A549 (cell line): Measurements from ENCODE around the gene MLPH.

Experiments used
- NPAS2 ChIP-seq: fragments of 250-450 bp; sonication (Bioruptor Pico); IDR thresholded peaks from 2 replicates; pipeline ENCODE4 v1.8.0; 2022; ENCODE audit warnings: mild to moderate bottlenecking, moderate library complexity, borderline replicate concordance
- POLR2A ChIP-seq: IDR thresholded peaks from 2 replicates; pipeline ENCODE4 v1.6.1; 2012; ENCODE audit warnings: mild to moderate bottlenecking, low read length
- RARB ChIP-seq: fragments of 250-450 bp; sonication (Bioruptor Pico); IDR thresholded peaks from 2 replicates; pipeline ENCODE4 v1.8.0; 2021; ENCODE audit warnings: mild to moderate bottlenecking, moderate library complexity
- TF ChIP-seq, protein P1 (sequence below): fragments of >200 bp; sonication (Bioruptor Twin); formaldehyde crosslinking; IDR thresholded peaks from 3 replicates; pipeline ENCODE4 v1.5.1; 2016

DNA sequence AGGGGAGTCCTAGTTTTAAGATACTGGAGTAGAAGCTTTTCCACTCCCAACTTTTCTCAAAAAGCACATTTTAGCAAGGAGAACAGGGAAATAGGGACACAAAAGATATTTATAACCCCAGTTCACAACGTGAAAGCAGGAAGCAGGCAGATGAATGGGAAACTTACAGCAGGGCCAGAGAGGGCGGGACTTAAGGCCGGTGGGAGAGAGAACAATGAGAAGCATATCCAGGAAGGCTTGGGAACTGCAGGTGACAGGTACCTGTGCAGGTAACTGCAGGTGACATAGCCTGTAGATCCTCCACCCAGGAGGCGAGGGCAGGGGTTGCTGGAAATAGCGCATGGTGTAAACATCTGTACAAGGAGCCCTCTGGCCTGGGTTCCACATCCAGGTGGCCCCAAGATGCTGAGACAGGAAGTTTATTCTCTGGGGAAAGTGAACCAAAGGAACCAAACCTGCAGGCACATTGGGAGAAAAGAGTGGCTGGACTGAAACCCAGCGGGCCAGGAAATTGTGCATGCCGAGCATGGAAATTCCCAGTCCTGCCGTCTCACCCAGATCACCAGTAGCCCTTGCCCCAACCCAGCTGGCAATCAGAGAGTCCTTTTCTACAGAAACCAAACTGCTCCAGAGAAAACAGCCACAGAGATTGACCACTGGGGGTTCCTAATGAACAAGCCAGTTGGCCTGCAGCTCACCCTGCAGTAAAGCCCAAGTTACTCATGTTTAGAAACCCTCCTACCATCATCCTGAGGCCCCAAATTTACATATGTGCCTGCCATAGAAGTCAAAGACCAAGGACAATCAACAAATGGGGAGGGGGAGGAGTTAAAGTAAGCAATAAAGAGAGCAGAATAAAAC lies 48.7 kb upstream of the MLPH start:
- TF ChIP-seq, protein P1, sequence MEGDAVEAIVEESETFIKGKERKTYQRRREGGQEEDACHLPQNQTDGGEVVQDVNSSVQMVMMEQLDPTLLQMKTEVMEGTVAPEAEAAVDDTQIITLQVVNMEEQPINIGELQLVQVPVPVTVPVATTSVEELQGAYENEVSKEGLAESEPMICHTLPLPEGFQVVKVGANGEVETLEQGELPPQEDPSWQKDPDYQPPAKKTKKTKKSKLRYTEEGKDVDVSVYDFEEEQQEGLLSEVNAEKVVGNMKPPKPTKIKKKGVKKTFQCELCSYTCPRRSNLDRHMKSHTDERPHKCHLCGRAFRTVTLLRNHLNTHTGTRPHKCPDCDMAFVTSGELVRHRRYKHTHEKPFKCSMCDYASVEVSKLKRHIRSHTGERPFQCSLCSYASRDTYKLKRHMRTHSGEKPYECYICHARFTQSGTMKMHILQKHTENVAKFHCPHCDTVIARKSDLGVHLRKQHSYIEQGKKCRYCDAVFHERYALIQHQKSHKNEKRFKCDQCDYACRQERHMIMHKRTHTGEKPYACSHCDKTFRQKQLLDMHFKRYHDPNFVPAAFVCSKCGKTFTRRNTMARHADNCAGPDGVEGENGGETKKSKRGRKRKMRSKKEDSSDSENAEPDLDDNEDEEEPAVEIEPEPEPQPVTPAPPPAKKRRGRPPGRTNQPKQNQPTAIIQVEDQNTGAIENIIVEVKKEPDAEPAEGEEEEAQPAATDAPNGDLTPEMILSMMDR = no peak
- TF ChIP-seq RARB (CRISPR knock-in tag) = no peak
- no peak for TF ChIP-seq POLR2A
- no peak for TF ChIP-seq NPAS2 (CRISPR knock-in tag)
